HepG2 (cell line): ENCODE results near the gene LAMTOR1.

Experiments used
- ATF6 ChIP-seq: sonication (generic); formaldehyde crosslinking; conservative IDR thresholded peaks from 2 replicates; pipeline ENCODE4 v1.4.0; 2020; ENCODE audit warnings: missing genetic modification reagents
- CEBPB ChIP-seq: IDR thresholded peaks from 2 replicates; pipeline ENCODE4 v1.6.1; 2011; ENCODE audit warnings: low read depth, low read length, improper control_type of control experiment, borderline replicate concordance
- CREB1 ChIP-seq, 2 experiments: fragments of 450-650 bp in 1 of 2; IDR thresholded peaks; 2 replicates each; pipeline ENCODE4 v1.6.1; 2016 to 2017; ENCODE audit warnings: control low read depth in 1 of 2, mild to moderate bottlenecking in 1 of 2, missing compliant biosample characterization in 1 of 2, missing genetic modification characterization in 1 of 2
- LRRFIP1 ChIP-seq: sonication (generic); formaldehyde crosslinking; conservative IDR thresholded peaks from 2 replicates; pipeline ENCODE4 v1.4.0; 2020; ENCODE audit warnings: missing genetic modification reagents
- MYNN ChIP-seq: sonication (generic); formaldehyde crosslinking; IDR thresholded peaks from 2 replicates; pipeline ENCODE4 v1.4.0; 2020; ENCODE audit warnings: mild to moderate bottlenecking, low read depth, missing genetic modification reagents
- POLR2AphosphoS5 ChIP-seq: IDR thresholded peaks from 2 replicates; pipeline ENCODE4 v1.6.1; 2012; ENCODE audit warnings: low read depth, low read length
- THAP7 ChIP-seq: sonication (generic); formaldehyde crosslinking; IDR thresholded peaks from 2 replicates; pipeline ENCODE4 v1.8.1; 2023; ENCODE audit warnings: mild to moderate bottlenecking, missing genetic modification reagents
- ZBED4 ChIP-seq: sonication (generic); formaldehyde crosslinking; IDR thresholded peaks from 2 replicates; pipeline ENCODE4 v1.4.0; 2020; ENCODE audit warnings: missing genetic modification reagents, borderline replicate concordance

GRCh38 chr11:72146625-72147024 is 43.5 kb upstream of the LAMTOR1 start:
- no peak for TF ChIP-seq ZBED4 (CRISPR knock-in tag)
- no peak for TF ChIP-seq CEBPB
- no peak for TF ChIP-seq POLR2AphosphoS5
- no peak for TF ChIP-seq THAP7 (CRISPR knock-in tag)
- no peak for TF ChIP-seq LRRFIP1 (CRISPR knock-in tag)
- no peak for TF ChIP-seq MYNN
- TF ChIP-seq ATF6 (CRISPR knock-in tag): no peak
- TF ChIP-seq CREB1 (IDR thresholded peaks at IDR 0.05): no peak
- no peak for TF ChIP-seq CREB1 (CRISPR knock-in tag; IDR thresholded peaks at IDR 0.05)
